Fibroblast of lung (primary cell): Measurements from ENCODE around the gene UAP1.

ENCODE experiments used
- EZH2 ChIP-seq: IDR thresholded peaks from 2 replicates; pipeline ENCODE4 v1.5.1; 2012; ENCODE audit warnings: low read length, control low read depth, mild to moderate bottlenecking; ENCODE audit errors: missing control alignments
- TF ChIP-seq, protein P1 (sequence below), 2 donors: IDR thresholded peaks in 1 of 2; conservative IDR thresholded peaks in 1 of 2; 1 replicate in 1 of 2; 2 replicates in 1 of 2; pipeline ENCODE4 v1.5.1; 2011 to 2012; ENCODE audit warnings: low read length in 2 of 2, control low read depth in 1 of 2, inconsistent platforms in 1 of 2, low read depth in 1 of 2, mild to moderate bottlenecking in 1 of 2

DNA sequence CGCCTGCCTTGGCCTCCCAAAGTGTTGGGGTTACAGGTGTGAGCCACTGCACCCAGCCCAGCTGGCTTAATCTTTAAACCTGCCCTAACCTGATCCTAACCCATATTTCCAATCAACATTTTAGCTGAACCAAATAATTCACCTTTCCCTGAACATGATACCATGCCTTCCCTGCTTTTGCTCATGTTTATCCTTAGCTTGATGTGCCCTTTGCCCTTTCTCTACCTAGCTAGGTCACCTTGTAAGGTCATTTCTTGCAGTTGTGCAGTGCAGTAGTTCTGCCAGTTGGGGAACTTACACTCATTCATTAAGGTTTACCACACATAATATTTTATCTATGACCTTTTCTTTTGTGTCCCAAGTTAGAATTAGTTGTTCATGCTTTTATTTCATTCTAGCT lies 5.3 kb downstream of the UAP1 start:
- TF ChIP-seq, protein P1, sequence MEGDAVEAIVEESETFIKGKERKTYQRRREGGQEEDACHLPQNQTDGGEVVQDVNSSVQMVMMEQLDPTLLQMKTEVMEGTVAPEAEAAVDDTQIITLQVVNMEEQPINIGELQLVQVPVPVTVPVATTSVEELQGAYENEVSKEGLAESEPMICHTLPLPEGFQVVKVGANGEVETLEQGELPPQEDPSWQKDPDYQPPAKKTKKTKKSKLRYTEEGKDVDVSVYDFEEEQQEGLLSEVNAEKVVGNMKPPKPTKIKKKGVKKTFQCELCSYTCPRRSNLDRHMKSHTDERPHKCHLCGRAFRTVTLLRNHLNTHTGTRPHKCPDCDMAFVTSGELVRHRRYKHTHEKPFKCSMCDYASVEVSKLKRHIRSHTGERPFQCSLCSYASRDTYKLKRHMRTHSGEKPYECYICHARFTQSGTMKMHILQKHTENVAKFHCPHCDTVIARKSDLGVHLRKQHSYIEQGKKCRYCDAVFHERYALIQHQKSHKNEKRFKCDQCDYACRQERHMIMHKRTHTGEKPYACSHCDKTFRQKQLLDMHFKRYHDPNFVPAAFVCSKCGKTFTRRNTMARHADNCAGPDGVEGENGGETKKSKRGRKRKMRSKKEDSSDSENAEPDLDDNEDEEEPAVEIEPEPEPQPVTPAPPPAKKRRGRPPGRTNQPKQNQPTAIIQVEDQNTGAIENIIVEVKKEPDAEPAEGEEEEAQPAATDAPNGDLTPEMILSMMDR (conservative IDR thresholded peaks at IDR 0.05 in 1 of 2, IDR thresholded peaks at IDR 0.05 in 1 of 2; ENCODE audit: low read depth in 1 of 2, low read length in 2 of 2): no peak
- no peak for TF ChIP-seq EZH2
